GM19455 (cell line): ENCODE measurements around the gene ARHGEF35.
"Not testable (repeated sequence)": the region's sequence is repeated elsewhere in the genome, so short reads cannot be mapped to it uniquely, and the experiment has no call there.

Experiments
- ATAC-seq: cut with Tn5 transposase; IDR thresholded peaks from one replicate; pipeline ENCODE4 v1.9.1; 2021; ENCODE audit not compliant: unreplicated experiment

The ARHGEF35 gene

GRCh38 chr7:144195212-144195872 lies at the start of gene ARHGEF35:
Gene ARHGEF35 (minus strand): TSS chr7:144195833. CDS start chr7:144188383, 7,450 bp downstream.
- peak; percentile 83 for ATAC-seq

GRCh38 chr7:144245372-144245771 lies 49.7 kb upstream of the ARHGEF35 start:
- not testable (repeated sequence) for ATAC-seq

GRCh38 chr7:144239365-144239764 lies 43.7 kb upstream of the ARHGEF35 start, which contains the start of gene OR2A42:
Gene OR2A42 (minus strand): TSS chr7:144239605. CDS start chr7:144232843, 6,762 bp downstream.
- not testable (repeated sequence) for ATAC-seq

- not testable (repeated sequence) for ATAC-seq
Observed at GRCh38 chr7:144238530-144239082, 43.0 kb upstream of the ARHGEF35 start.

- not testable (repeated sequence) for ATAC-seq
Observed at GRCh38 chr7:144233039-144233438, 37.4 kb upstream of the ARHGEF35 start.

- ATAC-seq, result not testable (repeated sequence)
Observed at GRCh38 chr7:144231027-144231426, 35.4 kb upstream of the ARHGEF35 start.

GRCh38 chr7:144228810-144229209 lies 33.2 kb upstream of the ARHGEF35 start:
- ATAC-seq, result not testable (repeated sequence)

GRCh38 chr7:144226866-144227265 lies 31.2 kb upstream of the ARHGEF35 start:
- not testable (repeated sequence) for ATAC-seq

GRCh38 chr7:144223675-144224074 lies 28.0 kb upstream of the ARHGEF35 start:
- ATAC-seq, result not testable (repeated sequence)

- not testable (repeated sequence) for ATAC-seq
Observed at GRCh38 chr7:144220531-144220930, 24.9 kb upstream of the ARHGEF35 start.

GRCh38 chr7:144219149-144219548 lies 23.5 kb upstream of the ARHGEF35 start:
- peak; percentile 48 for ATAC-seq

- not testable (repeated sequence) for ATAC-seq
Observed at GRCh38 chr7:144218581-144218980, 22.9 kb upstream of the ARHGEF35 start.

- not testable (repeated sequence) for ATAC-seq
Observed at GRCh38 chr7:144217200-144217599, 21.6 kb upstream of the ARHGEF35 start.

- ATAC-seq, result not testable (repeated sequence)
Observed at GRCh38 chr7:144205306-144205705, 9.7 kb upstream of the ARHGEF35 start.

- not testable (repeated sequence) for ATAC-seq
Observed at GRCh38 chr7:144203086-144203485, 7.5 kb upstream of the ARHGEF35 start.

GRCh38 chr7:144201978-144202377 lies 6.3 kb upstream of the ARHGEF35 start:
- ATAC-seq, result peak; percentile 27

- not testable (repeated sequence) for ATAC-seq
Observed at GRCh38 chr7:144198934-144199333, 3.3 kb upstream of the ARHGEF35 start.

- not testable (repeated sequence) for ATAC-seq
Observed at GRCh38 chr7:144194453-144194852, 1.2 kb downstream of the ARHGEF35 start.

GRCh38 chr7:144193782-144194181 lies 1.9 kb downstream of the ARHGEF35 start:
- ATAC-seq, result not testable (repeated sequence)

- not testable (repeated sequence) for ATAC-seq
Observed at GRCh38 chr7:144188578-144189171, 7.0 kb downstream of the ARHGEF35 start.

- not testable (repeated sequence) for ATAC-seq
Observed at GRCh38 chr7:144187848-144188247, 7.8 kb downstream of the ARHGEF35 start.

- ATAC-seq, result not testable (repeated sequence)
Observed at GRCh38 chr7:144183166-144183565, 12.5 kb downstream of the ARHGEF35 start, which contains the start of gene CTAGE4. Gene CTAGE4 (plus strand): TSS chr7:144183466. CDS start chr7:144183504, 38 bp downstream.
